ENCODE data around the gene APIP. TPM values are rescaled to one million over a fixed set of nuclear protein-coding genes. Genes with fewer than 3 reads are reported as not detected.

APIP gene
- total and polyA plus RNA-seq, 2 of the 8 experiments (the other 6 are each of a cell fraction or from before 2014, with no cell fraction given) = 10.4 to 25.7 TPM

DNA sequence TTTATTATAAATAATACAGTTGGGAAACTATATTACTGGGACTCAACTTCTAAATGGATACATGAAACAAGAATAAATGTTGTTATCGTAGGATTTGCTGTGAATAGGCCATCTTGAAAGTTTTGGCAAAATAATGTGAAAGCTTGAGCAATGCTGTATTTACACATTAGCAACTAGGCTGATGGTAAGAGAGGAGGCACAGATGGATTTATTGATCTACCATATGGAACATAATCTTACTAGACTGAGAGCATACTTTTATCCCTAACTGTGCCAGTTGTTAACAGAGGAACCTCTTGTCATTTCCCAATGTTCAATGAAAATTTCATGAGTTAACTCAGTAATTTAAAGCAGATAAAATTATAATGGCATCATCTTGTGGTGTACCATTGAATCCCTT is 22.8 kb downstream of the APIP start:
- Histone ChIP-seq H3K79me2 (ENCODE audit: control insufficient read depth in 1 of 2, insufficient read depth in 2 of 2, low read length in 2 of 2) (0 out of 4 replicates have a peak, but pooled peaks cover 0 to 4% of the 10 kb centered on the region in 2 experiments), H2BK20ac (ENCODE audit: low read length) (no peak overlapping the region), H4K5ac (ENCODE audit: insufficient read length, low read depth, low read length) (no peak overlapping the region), H3K4me1 (replicated peaks in 1 of 4; ENCODE audit: control insufficient read depth in 3 of 4, insufficient read depth in 4 of 4, low read length in 3 of 4) (no peaks in the 10 kb centered on the region), H3K27ac (ENCODE audit: low read depth, low read length) (no peak overlapping the region), H4K91ac (replicated peaks; ENCODE audit: insufficient read length, low read length) (no peak overlapping the region), H3K4ac (replicated peaks; ENCODE audit: insufficient read length, low read depth, low read length) (no peak overlapping the region), H3K4me3 (ENCODE audit: extremely low read depth in 1 of 4, insufficient read depth in 2 of 4, low read depth in 3 of 4, low read length in 4 of 4) (no peak overlapping the region), H4K20me1 (replicated peaks in 1 of 2; ENCODE audit: control insufficient read depth in 1 of 2, insufficient read depth in 2 of 2, low read length in 2 of 2) (no peaks in the 10 kb centered on the region), H4K8ac (ENCODE audit: extremely low read depth, insufficient read depth, low read length) (no peak overlapping the region), H3K9ac (replicated peaks in 1 of 4; ENCODE audit: extremely low read depth in 1 of 4, low read depth in 3 of 4, low read length in 3 of 4) (no peak overlapping the region), H3K36me3 (ENCODE audit: control insufficient read depth in 2 of 4, insufficient read depth in 4 of 4, low read length in 3 of 4) (peaks cover 0 to 4% (median 0%) of the 10 kb centered on the region in 4 experiments; a peak in 1 of 8 replicates), H3K14ac (ENCODE audit: insufficient read length) (no peak overlapping the region), H2BK120ac (replicated peaks; ENCODE audit: low read depth, low read length) (no peak overlapping the region), H3K79me1 (ENCODE audit: low read depth, low read length) (no peaks in the 10 kb centered on the region), H3K56ac (replicated peaks; ENCODE audit: insufficient read length, low read depth, low read length) (no peak overlapping the region), H3K18ac (ENCODE audit: extremely low read depth, low read length) (no peak overlapping the region), H3K9me3 (ENCODE audit: insufficient read depth in 2 of 2, low read depth in 1 of 2, low read length in 1 of 2) (peaks cover 9 to 14% of the 10 kb centered on the region in 2 experiments; a peak in 2 of 4 replicates), H2BK12ac (ENCODE audit: low read depth, low read length) (no peak overlapping the region), H2BK15ac (ENCODE audit: low read length) (no peak overlapping the region), H3K27me3 (replicated peaks in 1 of 4; ENCODE audit: control insufficient read depth in 3 of 4, extremely low read depth in 1 of 4, insufficient read depth in 3 of 4, low read length in 3 of 4) (no peaks in the 10 kb centered on the region), H2AK5ac (ENCODE audit: low read depth, low read length) (no peak overlapping the region), H2BK5ac (ENCODE audit: low read depth, low read length) (no peak overlapping the region), H3K23me2 (ENCODE audit: low read depth, low read length) (no peaks in the 10 kb centered on the region), H3K23ac (ENCODE audit: insufficient read length) (no peak overlapping the region), H2AFZ (ENCODE audit: low read length) (no peak overlapping the region), H3K4me2 (ENCODE audit: insufficient read depth in 1 of 2, low read depth in 2 of 2, low read length in 2 of 2) (no peak overlapping the region)
- no peak for FAIRE-seq
- ChIA-PET CTCF (ENCODE audit: partially characterized antibody) (interaction anchor here (0.7 to 5.5 kb wide), 6 partner anchors 9 to 380 kb away, joined by 3 to 48 read pairs (median 7); partner anchors contain the start of gene ELF5), POLR2A (ENCODE audit: partially characterized antibody) (no interaction called here)
- WGBS, 2 experiments (ENCODE audit: extremely low coverage in 1 of 2, insufficient coverage in 1 of 2, insufficient read length in 1 of 2, insufficient replicate concordance in 2 of 2, low coverage in 1 of 2, low lambda C conversion rate in 2 of 2, missing lambda C conversion rate in 1 of 2) = 85% methylated on average over 1 of the region's 1 CpG; no CpG with 5 or more reads in 1 of the 2 experiments
- no peak for TF ChIP-seq SP4 (IDR thresholded peaks at IDR 0.05; ENCODE audit: low read length)
- TF ChIP-seq TAF1 (IDR thresholded peaks at IDR 0.05; ENCODE audit: low read depth, low read length) = no peak
- no peak for TF ChIP-seq KDM5A (IDR thresholded peaks at IDR 0.05; ENCODE audit: low read length)
- TF ChIP-seq CTCF (IDR thresholded peaks at IDR 0.05; ENCODE audit: control extremely low read depth in 1 of 3, insufficient read depth in 1 of 3, low read depth in 1 of 3, low read length in 3 of 3) = no peak
- TF ChIP-seq GABPA (IDR thresholded peaks at IDR 0.05; ENCODE audit: borderline replicate concordance, insufficient read depth, low read length) = no peak
- no peak for TF ChIP-seq KDM4A (IDR thresholded peaks at IDR 0.05; ENCODE audit: low read depth, low read length, severe bottlenecking)
- TF ChIP-seq, protein P1, sequence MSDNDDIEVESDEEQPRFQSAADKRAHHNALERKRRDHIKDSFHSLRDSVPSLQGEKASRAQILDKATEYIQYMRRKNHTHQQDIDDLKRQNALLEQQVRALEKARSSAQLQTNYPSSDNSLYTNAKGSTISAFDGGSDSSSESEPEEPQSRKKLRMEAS (IDR thresholded peaks at IDR 0.05) = no peak
- TF ChIP-seq RFX5 (IDR thresholded peaks at IDR 0.05; ENCODE audit: borderline replicate concordance, low read depth, low read length) = no peak
- TF ChIP-seq CBX5 (IDR thresholded peaks at IDR 0.05; ENCODE audit: low read depth, low read length) = no peak
- DNase-seq (ENCODE audit: low read depth in 1 of 2, low spot score in 2 of 2) = no peak
